Measurements from ENCODE around the gene SP4.

Gene SP4

GRCh38 chr7:21461282-21461681, 33.4 kb downstream of the SP4 start:
- Histone ChIP-seq H3K27me3 (replicated peaks) (no peaks in the 10 kb centered on the region), H3K27ac (no peak overlapping the region), H3K36me3 (replicated peaks) (no peaks in the 10 kb centered on the region), H3K4me3 (ENCODE audit: low read depth, low read length) (no peak overlapping the region)
- no peak for DNase-seq
- TF ChIP-seq, protein P1, sequence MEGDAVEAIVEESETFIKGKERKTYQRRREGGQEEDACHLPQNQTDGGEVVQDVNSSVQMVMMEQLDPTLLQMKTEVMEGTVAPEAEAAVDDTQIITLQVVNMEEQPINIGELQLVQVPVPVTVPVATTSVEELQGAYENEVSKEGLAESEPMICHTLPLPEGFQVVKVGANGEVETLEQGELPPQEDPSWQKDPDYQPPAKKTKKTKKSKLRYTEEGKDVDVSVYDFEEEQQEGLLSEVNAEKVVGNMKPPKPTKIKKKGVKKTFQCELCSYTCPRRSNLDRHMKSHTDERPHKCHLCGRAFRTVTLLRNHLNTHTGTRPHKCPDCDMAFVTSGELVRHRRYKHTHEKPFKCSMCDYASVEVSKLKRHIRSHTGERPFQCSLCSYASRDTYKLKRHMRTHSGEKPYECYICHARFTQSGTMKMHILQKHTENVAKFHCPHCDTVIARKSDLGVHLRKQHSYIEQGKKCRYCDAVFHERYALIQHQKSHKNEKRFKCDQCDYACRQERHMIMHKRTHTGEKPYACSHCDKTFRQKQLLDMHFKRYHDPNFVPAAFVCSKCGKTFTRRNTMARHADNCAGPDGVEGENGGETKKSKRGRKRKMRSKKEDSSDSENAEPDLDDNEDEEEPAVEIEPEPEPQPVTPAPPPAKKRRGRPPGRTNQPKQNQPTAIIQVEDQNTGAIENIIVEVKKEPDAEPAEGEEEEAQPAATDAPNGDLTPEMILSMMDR (IDR thresholded peaks at IDR 0.05; ENCODE audit: low read depth, low read length, missing control alignments) = no peak
- in situ Hi-C loops (cut with HindIII; ENCODE audit: low pct_ligation_motif_present, low sequenced_read_pairs) = no loop called here

DNA sequence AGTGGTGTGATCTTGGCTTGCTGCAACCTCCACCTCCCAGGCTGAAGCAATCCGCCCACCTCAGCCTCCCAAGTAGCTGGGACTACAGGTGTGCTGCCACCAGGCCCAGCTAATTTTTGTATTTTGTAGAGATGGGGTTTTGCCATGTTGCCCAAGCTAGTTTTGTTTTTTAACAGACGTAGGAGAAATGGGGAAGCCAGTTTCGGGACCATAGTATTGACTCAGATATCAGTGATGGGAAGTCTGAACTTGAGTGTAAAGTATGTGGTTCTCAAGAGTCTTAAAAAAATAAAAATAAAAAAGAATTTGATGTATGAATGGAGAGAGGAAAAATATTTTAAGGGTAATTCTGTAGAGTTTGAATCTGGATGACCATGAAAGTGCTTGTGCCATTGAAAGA, 34.2 kb downstream of the SP4 start:
- Histone ChIP-seq H3K36me3 (replicated peaks) (no peaks in the 10 kb centered on the region), H3K27ac (no peak overlapping the region), H3K27me3 (replicated peaks) (no peaks in the 10 kb centered on the region), H3K4me3 (ENCODE audit: low read depth, low read length) (no peak overlapping the region)
- no peak for DNase-seq
- in situ Hi-C loops (cut with HindIII; ENCODE audit: low pct_ligation_motif_present, low sequenced_read_pairs) = no loop called here
- TF ChIP-seq, protein P1 (IDR thresholded peaks at IDR 0.05; ENCODE audit: low read depth, low read length, missing control alignments) = no peak

- Histone ChIP-seq H3K36me3 (replicated peaks) (no peaks in the 10 kb centered on the region), H3K27me3 (replicated peaks) (no peaks in the 10 kb centered on the region), H3K27ac (no peak overlapping the region), H3K4me3 (ENCODE audit: low read depth, low read length) (no peak overlapping the region)
- no peak for DNase-seq
- TF ChIP-seq, protein P1 (IDR thresholded peaks at IDR 0.05; ENCODE audit: low read depth, low read length, missing control alignments) = no peak
- in situ Hi-C loops (cut with HindIII; ENCODE audit: low pct_ligation_motif_present, low sequenced_read_pairs) = no loop called here
Measured at GRCh38 chr7:21463524-21463923, 35.6 kb downstream of the SP4 start.

GRCh38 chr7:21468969-21469368, 41.1 kb downstream of the SP4 start:
- H3K36me3 ChIP-seq (replicated peaks) = no peaks in the 10 kb centered on the region
- no peak overlapping the region for H3K27ac ChIP-seq
- no peak for DNase-seq
- H3K4me3 ChIP-seq (ENCODE audit: low read depth, low read length) = no peak overlapping the region
- in situ Hi-C loops (cut with HindIII; ENCODE audit: low pct_ligation_motif_present, low sequenced_read_pairs) = no loop called here
- H3K27me3 ChIP-seq (replicated peaks) = no peaks in the 10 kb centered on the region
- TF ChIP-seq, protein P1 (IDR thresholded peaks at IDR 0.05; ENCODE audit: low read depth, low read length, missing control alignments) = no peak

DNA sequence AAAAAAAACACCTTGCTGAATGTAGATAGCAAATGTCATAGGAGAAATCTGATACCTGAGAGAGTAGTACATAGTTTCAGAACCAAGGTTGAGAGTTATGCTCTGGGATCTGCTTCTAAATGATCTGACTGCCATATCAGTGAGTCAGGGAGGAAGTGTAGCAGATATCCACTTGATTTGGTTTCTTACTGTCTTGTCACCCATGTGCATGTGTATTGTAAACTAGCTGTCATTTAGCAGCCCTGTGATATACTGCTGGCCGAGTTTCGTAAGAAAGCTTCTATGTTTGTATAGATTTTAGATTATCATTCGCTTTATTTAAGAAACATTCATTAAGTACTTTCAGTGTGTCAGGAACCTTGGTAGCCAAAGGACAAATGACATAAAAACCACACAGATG, 42.0 kb downstream of the SP4 start:
- in situ Hi-C loops (cut with HindIII; ENCODE audit: low pct_ligation_motif_present, low sequenced_read_pairs) = no loop called here
- no peak for DNase-seq
- H3K36me3 ChIP-seq (replicated peaks) = no peaks in the 10 kb centered on the region
- H3K27me3 ChIP-seq (replicated peaks) = no peaks in the 10 kb centered on the region
- TF ChIP-seq, protein P1 (IDR thresholded peaks at IDR 0.05; ENCODE audit: low read depth, low read length, missing control alignments) = no peak
- no peak overlapping the region for H3K27ac ChIP-seq
- no peak overlapping the region for H3K4me3 ChIP-seq (ENCODE audit: low read depth, low read length)

- DNase-seq = no peak
- Histone ChIP-seq H3K27me3 (replicated peaks) (no peaks in the 10 kb centered on the region), H3K36me3 (replicated peaks) (no peaks in the 10 kb centered on the region), H3K4me3 (ENCODE audit: low read depth, low read length) (no peak overlapping the region), H3K27ac (no peak overlapping the region)
- TF ChIP-seq, protein P1 (IDR thresholded peaks at IDR 0.05; ENCODE audit: low read depth, low read length, missing control alignments) = no peak
- in situ Hi-C loops (cut with HindIII; ENCODE audit: low pct_ligation_motif_present, low sequenced_read_pairs) = no loop called here
Measured at GRCh38 chr7:21472029-21472428, 44.1 kb downstream of the SP4 start.
